GM12891 (cell line): Measurements from ENCODE around the gene UNC13B.

Source experiments
- DNase-seq: peaks from one replicate; pipeline ENCODE4 v3.0.0; 2011; ENCODE audit warnings: low spot score; ENCODE audit not compliant: insufficient read length
- FAIRE-seq: peaks from 2 replicates; lab custom pipeline; 2011; peaks lifted over from hg19 to GRCh38; lab: Jason Lieb, UNC
- PAX5 ChIP-seq: IDR thresholded peaks from 2 replicates; pipeline ENCODE4 v1.6.1; 2011; ENCODE audit warnings: low read length, moderate library complexity, mild to moderate bottlenecking; ENCODE audit not compliant: insufficient read depth, severe bottlenecking
- POLR2A ChIP-seq: IDR thresholded peaks from 2 replicates; pipeline ENCODE4 v1.6.1; 2011; ENCODE audit warnings: low read depth, low read length, control low read depth
- POLR2AphosphoS5 ChIP-seq: IDR thresholded peaks from 2 replicates; pipeline ENCODE4 v1.6.1; 2011; ENCODE audit warnings: low read depth, low read length, control low read depth
- POU2F2 ChIP-seq: IDR thresholded peaks from 2 replicates; pipeline ENCODE4 v1.6.1; 2011; ENCODE audit warnings: low read depth, mild to moderate bottlenecking, control low read depth, low read length, moderate library complexity
- SPI1 ChIP-seq: IDR thresholded peaks from 2 replicates; pipeline ENCODE4 v1.6.1; 2011; ENCODE audit warnings: low read depth, low read length, control low read depth
- TAF1 ChIP-seq: IDR thresholded peaks from 2 replicates; pipeline ENCODE4 v1.6.1; 2011; ENCODE audit warnings: low read depth, low read length, control low read depth

The UNC13B gene

GRCh38 chr9:35453786-35454185, 292.0 kb downstream of the UNC13B start:
- no peak for FAIRE-seq
- no peak for TF ChIP-seq PAX5
- TF ChIP-seq SPI1 = no peak
- no peak for TF ChIP-seq POU2F2
- no peak for TF ChIP-seq POLR2AphosphoS5
- TF ChIP-seq TAF1 = no peak
- TF ChIP-seq POLR2A = no peak

More at GRCh38 chr9:35453786-35454185, 292.0 kb downstream of the UNC13B start:
- no peak for DNase-seq
